Endothelial cell of umbilical vein (primary cell): ENCODE data around the gene GRAMD2B. TPM values are rescaled to one million over a fixed set of nuclear protein-coding genes. Genes with fewer than 3 reads are reported as not detected.

Experiments
- BruUV-seq: library from RNA; stranded (reverse); fragments of 400-500 nt; replicated peaks from 2 replicates; lab custom pipeline; 2021; lab: Mats Ljungman, UMichigan
- CTCF ChIA-PET: fragments of 300-600, 350-600 bp; sonication (Branson Sonifier 250); formaldehyde crosslinking; loops from one replicate; lab custom pipeline; 2021; ENCODE audit warnings: antibody characterized with exemption, inconsistent platforms; lab: Charles Lee
- POLR2A ChIA-PET: fragments of 300-600, 350-600 bp; sonication (Branson Sonifier 250); formaldehyde crosslinking; loops from one replicate; lab custom pipeline; 2021; ENCODE audit warnings: antibody characterized with exemption, inconsistent platforms; lab: Charles Lee
- DNase-seq: peaks from one replicate; pipeline ENCODE4 v3.0.0-alpha.2; 2011; ENCODE audit warnings: low read depth, low spot score
- FAIRE-seq: peaks from 2 replicates; lab custom pipeline; 2011; peaks lifted over from hg19 to GRCh38; lab: Jason Lieb, UNC
- H2AFZ ChIP-seq: 2 replicates; pipeline ENCODE4 v1.6.0; 2012; ENCODE audit warnings: low read depth, low read length, control low read depth, inconsistent platforms
- H3K27ac ChIP-seq: 2 replicates; pipeline ENCODE4 v1.5.1; 2011; ENCODE audit warnings: low read depth, mild to moderate bottlenecking, control low read depth, low read length, moderate library complexity; ENCODE audit not compliant: insufficient read depth
- H3K27me3 ChIP-seq, 2 experiments: 2 replicates each; pipeline versions ENCODE4 v1.6.0 to v1.6.1; 2011; ENCODE audit warnings: low read length in 2 of 2, mixed read lengths in 1 of 2; ENCODE audit not compliant: control insufficient read depth in 2 of 2, insufficient read depth in 2 of 2
- H3K36me3 ChIP-seq, 2 experiments: 2 replicates in 1 of 2; 3 replicates in 1 of 2; pipeline ENCODE4 v1.5.1; 2011; ENCODE audit warnings: low read length in 2 of 2, mild to moderate bottlenecking in 1 of 2, moderate library complexity in 1 of 2; ENCODE audit not compliant: control insufficient read depth in 2 of 2, insufficient read depth in 2 of 2; ENCODE audit errors: extremely low read depth in 1 of 2
- H3K4me1 ChIP-seq: 3 replicates; pipeline ENCODE4 v1.5.1; 2011; ENCODE audit warnings: mild to moderate bottlenecking, low read length; ENCODE audit not compliant: control insufficient read depth, insufficient read depth; ENCODE audit errors: extremely low read depth
- H3K4me2 ChIP-seq: 2 replicates; pipeline ENCODE4 v1.6.1; 2011; ENCODE audit warnings: low read length, control low read depth, mixed read lengths; ENCODE audit not compliant: insufficient read depth
- H3K4me3 ChIP-seq, 3 experiments: fragments of 200-600 bp in 1 of 3; sonication (generic), shearing (Covaris generic) in 1 of 3; replicated peaks in 1 of 3; 2 replicates each; pipeline ENCODE4 v1.5.1; 2011 to 2016; ENCODE audit warnings: control low read depth in 3 of 3, low read length in 3 of 3, mild to moderate bottlenecking in 2 of 3, inconsistent platforms in 1 of 3, low read depth in 1 of 3, moderate library complexity in 1 of 3; ENCODE audit not compliant: insufficient read depth in 1 of 3
- H3K79me2 ChIP-seq: 2 replicates; pipeline ENCODE4 v1.6.0; 2012; ENCODE audit warnings: low read length, inconsistent platforms; ENCODE audit not compliant: control insufficient read depth, insufficient read depth
- H3K9ac ChIP-seq: replicated peaks from 2 replicates; pipeline ENCODE3; 2011; ENCODE audit warnings: low read length, control low read depth; ENCODE audit not compliant: insufficient read depth; ENCODE audit errors: extremely low read depth
- H3K9me1 ChIP-seq: replicated peaks from 3 replicates; pipeline ENCODE4 v1.6.0; 2011; ENCODE audit warnings: mild to moderate bottlenecking, low read length; ENCODE audit not compliant: control insufficient read depth, insufficient read depth; ENCODE audit errors: extremely low read depth
- H3K9me3 ChIP-seq: replicated peaks from 2 replicates; pipeline ENCODE4 v1.5.1; 2012; ENCODE audit warnings: low read length, inconsistent platforms; ENCODE audit not compliant: control insufficient read depth, insufficient read depth
- H4K20me1 ChIP-seq: replicated peaks from 2 replicates; pipeline ENCODE3; 2011; ENCODE audit warnings: mild to moderate bottlenecking, low read length; ENCODE audit not compliant: control insufficient read depth, insufficient read depth; ENCODE audit errors: extremely low read depth
- CTCF ChIP-seq, 2 donors: IDR thresholded peaks; 1 replicate in 1 of 2; 2 replicates in 1 of 2; pipeline ENCODE4 v1.5.1; 2011; ENCODE audit warnings: low read length in 2 of 2, mild to moderate bottlenecking in 2 of 2, moderate library complexity in 2 of 2, control low read depth in 1 of 2, inconsistent platforms in 1 of 2, low read depth in 1 of 2; ENCODE audit not compliant: insufficient read depth in 1 of 2; ENCODE audit errors: extremely low read depth in 1 of 2
- EZH2 ChIP-seq: IDR thresholded peaks from 2 replicates; pipeline ENCODE4 v1.6.1; 2012; ENCODE audit warnings: borderline replicate concordance, low read depth, mild to moderate bottlenecking, moderate library complexity, low read length, inconsistent platforms; ENCODE audit not compliant: severe bottlenecking
- FOS ChIP-seq: IDR thresholded peaks from 2 replicates; pipeline ENCODE4 v1.6.1; 2011; ENCODE audit warnings: mild to moderate bottlenecking, low read length, moderate library complexity, borderline replicate concordance; ENCODE audit not compliant: insufficient read depth
- GATA2 ChIP-seq: IDR thresholded peaks from 2 replicates; pipeline ENCODE4 v1.7.0; 2011; ENCODE audit warnings: low read depth, mild to moderate bottlenecking, moderate library complexity, mixed read lengths, low read length; ENCODE audit not compliant: insufficient read length, insufficient read depth
- JUN ChIP-seq: IDR thresholded peaks from 2 replicates; pipeline ENCODE4 v1.6.1; 2011; ENCODE audit warnings: borderline replicate concordance, low read depth; ENCODE audit not compliant: insufficient read length, insufficient read depth
- MAX ChIP-seq: IDR thresholded peaks from 2 replicates; pipeline ENCODE4 v1.6.1; 2011; ENCODE audit not compliant: insufficient read depth, insufficient read length
- MYC ChIP-seq: IDR thresholded peaks from one replicate; pipeline ENCODE4 v1.6.1; 2011; ENCODE audit warnings: mild to moderate bottlenecking, low read depth, low read length
- POLR2A ChIP-seq: IDR thresholded peaks from 2 replicates; pipeline ENCODE4 v1.6.1; 2012; ENCODE audit warnings: low read depth, mild to moderate bottlenecking, control low read depth, low read length
- POLR2AphosphoS5 ChIP-seq: IDR thresholded peaks from 2 replicates; pipeline ENCODE4 v1.6.1; 2012; ENCODE audit warnings: low read depth, mild to moderate bottlenecking, control low read depth, low read length, moderate library complexity; ENCODE audit not compliant: insufficient read depth
- dilution Hi-C: fragments of 300-500 bp; cut with MboI; formaldehyde crosslinking; loops from one replicate; pipeline ENCODE4 v1.15.0; 2019; ENCODE audit warnings: low sequenced_read_pairs; ENCODE audit not compliant: extremely low pct_ligation_motif_present
- intact Hi-C: fragments of 100-400 bp; cut with micrococcal nuclease; formaldehyde crosslinking; loops from one replicate; pipeline ENCODE4 v1.10.0; 2022
- polyA plus RNA-seq, 4 experiments: library from polyadenylated mRNA; depleted of rRNA in 3 of 4; stranded (reverse) in 3 of 4; unstranded in 1 of 4; fragments of >200 nt; gene quantifications; 2 replicates each; pipeline versions ENCODE4 v1.2.1 to v1.2.3, GENCODE V29; 2011 to 2012; ENCODE audit warnings: missing spikeins in 1 of 4
- total RNA-seq: library from RNA; stranded (reverse); gene quantifications from 2 replicates; pipeline ENCODE4 v1.2.3, GENCODE V29; 2021

GRAMD2B gene
- total and polyA plus RNA-seq, 2 donors (not counting 3 experiments of a cell fraction or from before 2014, with no cell fraction given), result 2.0 to 5.5 TPM

GRCh38 chr5:126482591-126482990, 59.4 kb downstream of the GRAMD2B start:
- dilution Hi-C loops (no loop called here), intact Hi-C loops (no loop called here)
- Histone ChIP-seq H4K20me1 (no peaks in the 10 kb centered on the region), H3K79me2 (no peaks in the 10 kb centered on the region), H2AFZ (no peak overlapping the region), H3K9ac (no peak overlapping the region), H3K4me1 (no peaks in the 10 kb centered on the region), H3K9me1 (no peaks in the 10 kb centered on the region), H3K36me3 (no peaks in the 10 kb centered on the region), H3K27me3 (no peaks in the 10 kb centered on the region), H3K4me2 (no peak overlapping the region), H3K27ac (no peak overlapping the region), H3K4me3 (no peak overlapping the region), H3K9me3 (no peaks in the 10 kb centered on the region)
- DNase-seq (no peak), FAIRE-seq (no peak)
- POLR2A ChIA-PET, result no interaction called here
- TF ChIP-seq MAX, result no peak
- TF ChIP-seq FOS, result no peak
- no peak for TF ChIP-seq EZH2
- no peak for TF ChIP-seq GATA2
- no peak for TF ChIP-seq CTCF (IDR thresholded peaks at IDR 0.05; ENCODE audit: extremely low read depth in 1 of 2, insufficient read depth in 1 of 2, low read depth in 1 of 2, low read length in 2 of 2)
- TF ChIP-seq POLR2A, result no peak
- no peak for TF ChIP-seq JUN
- no peak for TF ChIP-seq POLR2AphosphoS5
- no peak for TF ChIP-seq MYC
- BruUV-seq, result no TSS peak
- CTCF ChIA-PET, result interaction anchor here (0.9 to 1.6 kb wide), 5 partner anchors 9 to 143 kb away, joined by 3 to 7 read pairs (median 4); partner anchors contain the start of gene GRAMD2B
